ENCODE data around the gene HRH4.

DNA sequence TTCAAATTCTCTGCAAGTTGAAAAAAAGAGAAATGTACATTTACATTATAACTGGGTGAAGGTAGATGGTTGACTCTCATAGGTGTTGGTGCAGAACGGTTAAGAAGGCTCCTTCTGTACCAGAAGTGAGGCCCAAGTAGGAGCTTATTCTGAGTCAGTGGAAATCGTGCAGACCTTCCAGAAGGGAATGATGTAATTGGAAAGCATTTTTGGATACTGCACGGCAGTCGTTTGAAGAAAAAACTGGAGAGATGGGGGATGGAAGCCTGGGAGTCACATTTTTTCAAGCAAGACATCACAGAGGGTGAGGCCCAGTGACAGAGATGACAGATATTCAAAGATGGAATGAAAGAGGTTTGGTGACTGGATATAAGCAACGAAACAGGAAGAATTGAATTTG, 39.4 kb downstream of the HRH4 start:
- TF ChIP-seq, protein P1, sequence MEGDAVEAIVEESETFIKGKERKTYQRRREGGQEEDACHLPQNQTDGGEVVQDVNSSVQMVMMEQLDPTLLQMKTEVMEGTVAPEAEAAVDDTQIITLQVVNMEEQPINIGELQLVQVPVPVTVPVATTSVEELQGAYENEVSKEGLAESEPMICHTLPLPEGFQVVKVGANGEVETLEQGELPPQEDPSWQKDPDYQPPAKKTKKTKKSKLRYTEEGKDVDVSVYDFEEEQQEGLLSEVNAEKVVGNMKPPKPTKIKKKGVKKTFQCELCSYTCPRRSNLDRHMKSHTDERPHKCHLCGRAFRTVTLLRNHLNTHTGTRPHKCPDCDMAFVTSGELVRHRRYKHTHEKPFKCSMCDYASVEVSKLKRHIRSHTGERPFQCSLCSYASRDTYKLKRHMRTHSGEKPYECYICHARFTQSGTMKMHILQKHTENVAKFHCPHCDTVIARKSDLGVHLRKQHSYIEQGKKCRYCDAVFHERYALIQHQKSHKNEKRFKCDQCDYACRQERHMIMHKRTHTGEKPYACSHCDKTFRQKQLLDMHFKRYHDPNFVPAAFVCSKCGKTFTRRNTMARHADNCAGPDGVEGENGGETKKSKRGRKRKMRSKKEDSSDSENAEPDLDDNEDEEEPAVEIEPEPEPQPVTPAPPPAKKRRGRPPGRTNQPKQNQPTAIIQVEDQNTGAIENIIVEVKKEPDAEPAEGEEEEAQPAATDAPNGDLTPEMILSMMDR (IDR thresholded peaks at IDR 0.05; ENCODE audit: low read depth, low read length) = no peak
- no peak for TF ChIP-seq POLR2A (IDR thresholded peaks at IDR 0.05; ENCODE audit: extremely low read depth, insufficient read length)
